ENCODE results near the gene CCDC149.

The CCDC149 gene

DNA sequence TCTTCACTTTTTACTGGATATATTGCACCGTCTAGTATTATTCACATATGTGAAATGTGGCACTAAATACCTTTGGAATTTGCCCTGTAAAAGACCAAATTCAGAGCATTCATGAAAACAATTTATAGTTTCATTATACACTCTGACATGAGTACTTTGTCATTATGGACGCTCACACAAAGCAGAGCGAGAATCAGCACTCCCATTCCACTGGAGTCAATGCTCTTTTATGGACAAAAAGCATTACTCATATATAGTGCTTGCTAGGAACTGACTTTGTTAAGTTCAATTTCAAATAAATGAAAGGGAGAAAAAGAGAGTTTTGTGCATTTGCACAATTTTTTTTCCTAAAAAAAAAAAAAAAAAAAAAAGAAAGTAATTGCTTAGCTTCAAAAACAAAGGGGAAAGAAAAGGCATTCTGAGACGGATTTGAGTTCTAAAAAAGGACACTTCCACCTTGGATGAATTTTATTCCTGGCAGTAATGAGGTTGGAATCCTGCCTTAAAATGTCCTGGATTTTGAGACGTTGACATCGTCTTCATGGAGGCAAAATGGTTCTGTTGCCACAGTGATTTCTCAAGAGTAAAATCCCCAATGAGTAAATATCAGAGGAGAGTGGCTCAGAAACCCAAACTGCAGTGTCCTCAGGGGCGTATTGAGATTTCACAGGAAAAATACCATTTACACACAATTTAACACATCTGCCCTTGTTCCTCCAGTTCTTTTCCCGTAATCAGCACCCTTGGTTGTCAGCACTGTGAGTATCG is 34.8 kb downstream of the CCDC149 start:
- no peak for DNase-seq

DNA sequence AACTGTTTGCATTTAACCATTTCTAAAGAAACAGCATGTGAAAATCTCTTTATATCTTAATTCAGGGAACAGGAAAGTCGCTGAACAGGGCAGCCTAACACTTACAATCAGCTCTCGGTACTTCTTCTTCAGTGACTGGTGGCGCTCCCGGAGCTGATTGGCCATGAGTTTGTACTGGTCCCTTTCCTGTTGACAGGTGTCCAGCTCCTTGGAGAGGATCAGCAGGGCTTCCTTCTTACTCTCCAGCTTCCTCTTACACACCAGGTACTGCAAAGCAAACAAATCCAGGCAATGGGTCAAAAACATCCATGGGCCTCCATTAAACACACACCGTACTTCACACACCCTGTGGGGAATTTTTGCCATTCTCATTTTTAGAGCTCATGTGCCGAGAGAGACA is 36.4 kb downstream of the CCDC149 start:
- DNase-seq, result no peak

DNA sequence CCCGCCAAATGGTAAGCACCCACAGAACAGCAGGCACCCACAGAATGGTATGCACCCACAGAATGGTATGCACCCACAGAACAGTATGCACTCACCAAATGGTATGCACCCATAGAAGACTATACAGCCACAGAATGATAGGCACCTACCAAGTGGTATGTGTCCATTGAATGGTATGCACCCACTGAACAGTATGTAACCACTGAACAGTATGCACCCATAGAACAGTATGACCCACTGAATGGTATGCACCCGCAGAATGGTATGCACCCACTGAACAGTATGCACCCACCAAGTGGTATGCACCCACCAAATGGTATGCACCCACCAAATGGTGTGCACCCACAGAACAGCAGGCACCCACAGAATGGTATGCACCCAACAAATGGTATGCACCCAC is 40.1 kb downstream of the CCDC149 start:
- no peak for DNase-seq

DNA sequence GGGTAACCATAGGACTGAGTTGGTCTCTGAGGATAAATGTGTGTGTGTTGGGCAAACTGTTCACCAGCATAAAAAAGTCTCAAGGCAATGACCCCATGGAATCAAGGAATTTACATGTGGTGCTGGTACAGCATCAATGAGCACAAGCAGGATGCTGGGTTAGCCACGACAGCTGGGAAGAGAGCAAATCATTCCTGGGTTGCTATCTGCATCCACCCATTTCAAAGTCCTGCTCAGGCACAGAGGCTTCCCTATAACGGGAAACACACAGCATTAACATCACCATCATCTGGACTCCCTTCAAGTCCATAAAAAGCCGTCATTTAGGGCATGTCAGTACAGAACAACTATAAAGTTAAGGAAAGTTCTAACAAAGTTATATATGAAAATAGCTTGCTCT is 41.6 kb downstream of the CCDC149 start:
- DNase-seq, result no peak

DNA sequence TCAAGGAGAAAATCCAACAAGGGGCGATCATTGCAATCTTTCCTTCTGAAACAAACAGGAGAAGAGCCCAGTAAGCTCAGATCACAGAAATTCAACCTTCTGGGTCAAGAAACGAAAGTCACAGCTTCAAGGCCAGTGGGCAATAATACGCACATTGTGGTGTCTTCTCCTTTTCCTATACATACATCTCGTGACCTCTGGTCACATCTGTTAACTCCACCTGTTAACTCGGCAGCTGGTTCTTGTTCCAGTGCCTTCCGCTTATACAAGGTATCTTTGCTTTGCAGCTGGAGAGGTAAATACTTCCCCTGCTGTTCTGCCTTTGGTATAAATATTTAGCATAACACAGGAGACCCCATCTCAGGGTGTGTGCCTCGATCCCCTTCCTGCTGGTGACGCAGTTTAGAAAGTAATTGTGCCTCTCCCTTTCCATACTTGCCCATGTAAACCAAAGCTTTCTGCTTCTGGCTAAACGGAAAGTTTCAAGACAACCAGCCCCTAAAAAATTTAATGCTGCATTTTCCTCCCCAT is 45.0 kb downstream of the CCDC149 start:
- DNase-seq, result no peak

DNA sequence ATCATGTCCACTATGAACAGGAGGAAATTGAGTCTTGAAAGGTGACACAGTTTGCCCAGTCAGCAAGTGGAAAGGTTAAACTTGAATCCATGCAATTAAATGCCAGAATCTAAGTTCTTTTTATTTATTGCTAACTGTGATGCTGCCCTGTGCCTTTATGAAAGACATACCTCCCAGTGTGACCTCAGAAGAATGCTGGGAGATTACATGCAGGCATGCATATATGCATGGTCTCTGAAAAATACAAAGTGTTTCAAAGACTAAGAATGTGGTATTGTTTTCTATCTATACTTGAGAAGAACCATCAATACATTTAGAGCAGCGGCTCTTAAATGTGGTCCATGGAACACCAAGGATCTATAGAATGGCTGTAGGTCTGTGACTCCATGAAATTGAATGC is 45.6 kb downstream of the CCDC149 start:
- no peak for DNase-seq

DNA sequence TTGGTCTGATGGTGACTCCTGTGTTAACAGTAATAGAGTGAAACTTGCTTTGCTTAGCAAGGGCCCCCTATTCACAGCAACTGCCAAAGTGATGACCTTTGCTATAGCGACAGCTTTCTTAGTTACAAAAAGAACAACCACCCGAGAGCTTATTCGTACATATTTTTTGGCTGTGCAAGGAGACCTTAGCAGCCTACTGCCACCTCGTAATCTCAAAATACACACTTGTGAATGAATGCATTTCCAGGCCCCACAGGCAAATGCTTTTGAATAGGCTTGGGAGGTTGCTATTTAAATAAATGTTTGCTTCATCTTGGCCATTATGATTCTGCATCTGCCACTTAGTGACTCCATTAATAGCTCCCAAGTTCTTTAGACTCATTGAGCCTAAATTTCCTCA is 47.4 kb downstream of the CCDC149 start:
- no peak for DNase-seq

DNA sequence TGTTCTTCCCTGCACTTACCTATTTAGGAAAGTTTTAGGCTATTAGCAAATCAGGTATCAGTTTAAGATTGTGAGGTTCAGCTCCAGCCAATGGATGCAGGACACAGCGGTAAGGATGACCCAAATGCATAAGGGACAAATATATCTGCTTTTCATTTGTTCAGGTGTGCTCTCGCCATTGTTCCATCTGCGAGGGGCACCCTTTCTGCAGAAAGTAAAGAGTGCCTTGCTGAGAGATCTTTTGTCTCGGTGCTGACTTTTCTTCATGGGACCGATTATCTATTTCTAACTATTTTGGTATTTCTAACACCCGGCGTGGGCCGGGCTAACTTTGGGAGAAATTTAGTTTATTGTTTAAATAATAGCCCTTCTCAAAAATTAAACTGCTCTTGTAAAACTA is 49.0 kb downstream of the CCDC149 start:
- no peak for DNase-seq

DNA sequence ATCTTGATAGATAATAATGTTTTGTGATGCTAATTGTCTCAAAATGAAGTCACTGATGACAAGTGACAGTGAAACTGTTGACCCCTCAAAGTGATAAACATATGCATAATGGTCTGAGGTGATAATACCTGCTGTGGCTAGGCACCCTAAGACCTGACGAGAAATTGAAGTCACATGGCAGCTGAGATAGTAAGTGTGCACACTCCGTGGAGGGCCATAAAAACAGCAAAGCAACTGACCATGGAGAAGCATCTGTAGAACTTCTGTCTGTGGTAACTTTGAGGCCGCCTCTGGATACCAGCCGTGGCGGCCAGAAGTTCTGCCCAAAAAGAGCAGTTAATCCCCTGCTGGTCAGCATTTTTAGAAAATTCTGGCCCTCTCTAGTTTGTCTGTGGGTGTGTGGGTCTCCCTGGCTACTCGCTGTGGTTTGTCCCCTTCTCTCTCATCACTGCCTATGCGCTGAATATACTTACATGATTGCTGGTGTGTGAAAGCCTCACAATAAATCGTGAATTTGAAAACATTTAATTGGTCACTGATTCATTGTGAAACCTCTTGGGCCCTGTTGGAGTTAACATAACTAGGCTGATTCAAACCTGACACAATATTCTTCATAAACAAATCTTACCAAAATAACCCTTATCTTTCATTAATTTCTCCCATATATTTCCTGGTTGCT is 50.6 kb downstream of the CCDC149 start:
- no peak for DNase-seq

DNA sequence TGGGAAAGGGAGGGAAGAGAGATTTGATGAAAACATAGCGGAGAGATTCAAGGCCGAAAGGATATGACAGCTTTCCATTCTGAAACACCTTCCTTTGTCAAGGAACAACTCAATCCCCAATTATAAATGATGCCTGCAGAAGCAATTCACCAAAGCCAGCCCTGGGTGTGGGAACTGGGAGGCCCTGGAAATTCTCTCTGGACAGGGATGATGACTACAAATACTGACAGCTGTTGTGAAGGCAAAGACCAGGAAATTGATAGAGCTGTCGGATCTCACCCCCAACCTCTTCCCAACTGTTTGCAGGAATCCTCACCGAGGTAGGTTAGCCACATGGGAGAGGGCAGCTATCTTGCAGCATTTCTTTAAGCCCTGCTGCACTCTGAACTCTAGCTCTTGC is 54.3 kb downstream of the CCDC149 start:
- DNase-seq, result no peak

DNA sequence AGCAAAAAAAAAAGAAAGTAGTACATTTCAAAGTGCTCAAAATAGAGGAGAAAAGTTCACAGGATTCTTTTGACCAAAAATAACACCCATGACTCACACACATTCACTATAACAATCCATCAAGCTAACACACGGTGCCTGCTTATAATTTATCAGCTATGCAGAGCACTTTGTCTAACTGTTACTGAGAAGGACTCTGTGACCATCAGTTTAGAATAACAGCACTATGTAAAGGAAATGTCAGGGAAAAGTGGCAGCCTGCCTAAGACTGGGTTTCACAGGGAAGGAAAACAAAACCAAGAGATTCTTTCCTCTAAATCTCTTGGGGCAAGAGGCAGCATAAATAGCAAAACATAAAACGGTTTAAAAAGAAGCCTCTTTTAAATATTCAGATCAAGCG is 54.8 kb downstream of the CCDC149 start:
- DNase-seq, result no peak

DNA sequence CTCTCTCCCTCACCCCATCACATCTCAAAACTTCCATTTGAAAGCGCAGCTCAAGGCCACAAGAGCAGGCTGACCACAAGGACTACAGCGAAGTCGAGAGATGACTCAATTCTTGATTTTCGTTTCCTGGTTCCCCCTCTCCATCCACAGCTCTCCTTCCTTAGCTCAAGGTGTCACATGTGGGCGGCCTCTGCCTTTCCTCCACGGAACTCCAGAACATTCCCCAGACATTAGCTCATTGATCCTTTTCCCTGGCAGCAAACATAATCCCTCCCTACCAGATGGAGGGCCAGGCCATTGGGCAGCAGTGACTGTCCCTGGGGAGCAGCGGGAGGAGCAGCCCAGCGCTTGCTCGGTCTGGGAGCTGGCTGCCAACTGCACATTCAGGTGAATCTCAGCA is 56.3 kb downstream of the CCDC149 start:
- DNase-seq, result no peak

DNA sequence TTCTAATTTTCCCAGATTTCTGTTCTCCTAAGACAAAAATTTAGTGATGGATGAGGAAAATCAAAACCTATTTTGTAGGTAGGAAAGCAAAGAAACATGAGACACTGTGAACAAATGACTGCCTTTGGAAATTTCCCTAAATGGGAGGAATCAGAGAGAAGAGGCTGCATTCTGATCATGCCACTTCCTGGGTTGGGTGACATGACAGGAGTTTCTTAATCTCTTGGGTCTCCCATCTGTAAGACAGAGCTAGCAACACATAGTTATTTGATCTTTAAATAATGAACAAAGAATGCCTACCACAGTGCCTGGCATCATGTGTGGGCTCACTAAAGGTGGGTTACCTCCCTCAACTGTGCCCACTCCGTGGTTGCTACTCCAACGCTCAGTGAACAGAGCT is 57.1 kb downstream of the CCDC149 start:
- DNase-seq, result no peak

DNA sequence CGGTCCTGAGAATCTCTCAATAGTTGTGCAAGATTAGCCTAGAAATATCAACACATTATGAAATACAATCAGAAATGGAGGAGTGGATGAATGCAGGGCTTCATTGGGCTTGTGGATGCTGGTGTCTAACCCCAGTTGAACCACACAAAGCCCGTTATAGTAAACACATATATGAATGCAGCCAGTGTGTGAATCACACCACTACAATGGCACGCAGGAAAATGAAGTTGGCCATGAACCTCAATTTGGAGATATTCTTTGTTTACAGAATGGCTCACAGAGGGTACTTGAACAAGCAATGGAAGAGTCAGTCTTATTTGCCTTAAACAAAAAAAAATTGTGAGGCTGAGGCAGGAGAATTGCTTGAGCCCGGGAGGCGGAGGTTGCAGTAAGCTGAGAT is 59.7 kb downstream of the CCDC149 start:
- no peak for DNase-seq

DNA sequence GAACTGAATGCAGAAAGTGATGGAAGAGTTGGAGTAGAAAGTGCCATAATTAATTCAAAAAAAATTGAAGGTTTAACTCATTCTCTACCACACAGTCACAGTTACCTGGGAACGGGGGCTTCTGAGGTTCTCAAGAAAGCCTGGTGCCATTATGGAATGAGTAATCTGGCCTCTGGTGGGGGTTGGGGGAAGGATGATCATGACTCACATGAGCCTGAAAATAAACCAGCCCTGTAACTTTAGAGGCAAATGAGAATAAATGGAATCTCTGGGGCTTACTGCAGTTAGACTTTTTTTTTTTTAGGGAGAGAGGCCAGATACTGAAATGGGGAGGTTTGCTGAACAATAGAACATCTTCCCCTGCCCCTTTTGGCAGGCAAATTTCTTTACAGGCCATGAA is 62.2 kb downstream of the CCDC149 start:
- DNase-seq, result no peak

DNA sequence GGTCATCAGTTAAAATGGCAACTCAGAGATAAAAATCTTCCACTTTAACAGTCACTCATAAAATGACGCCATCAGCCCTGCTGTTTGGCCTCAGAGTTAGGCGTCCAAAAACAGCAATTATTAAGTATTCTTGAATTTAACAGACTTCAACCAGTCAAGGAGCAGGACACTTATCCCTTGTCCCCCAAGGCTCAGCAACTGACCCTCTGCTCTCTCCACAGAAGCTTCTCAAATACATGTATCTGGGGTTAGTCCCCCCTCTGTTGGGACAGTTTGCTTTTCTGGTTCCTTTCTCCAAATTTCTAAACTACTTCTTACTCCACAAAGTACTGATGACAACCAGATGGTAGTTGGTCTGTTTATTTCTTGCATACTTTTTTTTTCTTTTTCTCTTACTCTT is 63.1 kb downstream of the CCDC149 start:
- no peak for DNase-seq

DNA sequence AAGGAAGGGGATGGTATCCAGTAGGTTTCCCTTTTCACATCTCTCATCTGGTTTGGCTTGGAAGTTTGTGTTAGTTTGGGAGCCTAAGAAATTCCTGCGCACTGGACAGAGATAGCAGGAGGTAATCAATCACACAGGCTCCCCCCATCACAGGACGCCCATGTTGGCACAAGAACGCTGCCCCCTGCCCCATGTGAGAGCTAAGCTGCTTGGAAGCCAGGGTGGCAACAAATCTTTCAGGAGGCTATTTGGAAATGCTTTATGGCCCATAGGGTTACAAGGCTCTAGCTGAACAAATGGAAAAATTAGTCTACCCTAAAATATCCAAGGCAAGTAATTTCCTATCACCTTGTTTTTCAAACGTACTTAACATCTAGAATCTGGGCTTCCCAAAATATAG is 63.5 kb downstream of the CCDC149 start:
- DNase-seq, result no peak

DNA sequence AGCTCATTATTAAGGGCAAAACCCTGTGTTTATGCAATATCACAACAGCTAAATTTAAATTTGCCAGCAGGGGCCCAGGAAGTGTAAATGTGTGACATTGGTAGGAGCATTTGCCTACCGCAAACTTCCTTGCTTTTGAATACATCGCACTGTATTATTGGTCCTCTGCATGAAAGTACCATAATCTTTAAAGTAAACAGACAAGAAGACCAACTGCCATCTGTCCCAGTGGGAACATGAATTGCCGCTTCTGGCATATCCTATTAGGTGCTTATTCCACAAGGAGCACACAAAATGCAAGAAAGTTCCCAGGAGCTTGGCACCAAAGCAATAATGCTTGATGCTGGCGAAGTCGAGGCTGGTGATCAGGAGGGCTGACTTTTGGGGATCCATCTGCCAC is 66.1 kb downstream of the CCDC149 start:
- DNase-seq, result no peak

DNA sequence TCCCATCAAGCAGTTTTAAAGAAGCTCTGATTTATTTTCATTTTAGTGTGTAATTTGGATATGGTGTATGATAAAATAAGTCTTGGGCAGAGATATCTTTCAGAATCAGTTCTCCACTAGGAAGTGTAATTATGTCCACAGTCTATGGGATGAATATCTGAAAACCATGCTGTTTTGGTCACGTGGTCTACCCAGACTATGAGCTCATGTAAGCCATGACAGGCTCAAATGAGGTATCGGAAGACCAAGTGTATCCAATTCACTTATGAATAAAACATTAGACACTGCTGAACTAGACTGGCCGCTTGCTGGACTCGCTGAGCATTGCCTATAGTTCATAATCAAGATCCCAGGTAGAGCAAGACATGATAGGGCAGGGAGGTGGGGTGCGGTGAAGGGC is 66.9 kb downstream of the CCDC149 start:
- DNase-seq, result no peak

DNA sequence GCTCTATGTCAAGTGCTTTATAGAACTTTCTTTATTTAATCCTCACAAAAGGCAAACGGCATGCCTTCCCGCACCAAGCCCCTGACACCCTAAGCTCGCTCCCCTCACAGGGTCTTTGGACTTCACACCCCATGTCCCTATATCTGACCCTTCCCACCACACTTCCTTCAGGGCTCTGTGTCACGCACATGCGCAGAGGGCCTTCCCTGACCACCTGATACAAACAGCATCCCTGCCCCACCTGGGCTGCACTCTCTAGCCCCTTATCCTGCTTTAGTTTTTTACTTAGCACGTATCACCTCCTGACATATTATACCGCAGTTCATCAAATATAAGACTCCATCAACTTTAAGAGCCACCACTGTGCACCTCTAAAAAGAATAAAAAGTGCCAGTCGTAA is 67.7 kb downstream of the CCDC149 start:
- DNase-seq, result no peak

DNA sequence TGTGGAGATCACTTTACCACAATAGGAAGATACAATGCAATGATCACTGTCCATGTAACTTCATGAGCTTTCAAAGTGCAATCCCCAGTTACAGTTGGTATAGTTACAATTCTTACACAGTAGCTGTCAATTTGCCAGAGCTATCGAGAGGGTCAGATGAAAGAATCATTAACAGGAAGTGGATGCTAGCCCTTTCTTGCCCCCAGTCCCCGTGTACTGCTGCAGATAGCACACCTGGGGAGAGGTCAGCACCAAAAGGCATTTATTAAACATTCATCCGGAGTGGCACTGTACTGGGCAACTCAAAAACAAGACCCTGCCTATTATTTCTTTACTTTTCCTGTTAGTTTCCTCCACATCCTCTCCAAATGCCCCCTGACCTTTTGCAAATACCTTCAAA is 69.7 kb downstream of the CCDC149 start:
- no peak for DNase-seq

DNA sequence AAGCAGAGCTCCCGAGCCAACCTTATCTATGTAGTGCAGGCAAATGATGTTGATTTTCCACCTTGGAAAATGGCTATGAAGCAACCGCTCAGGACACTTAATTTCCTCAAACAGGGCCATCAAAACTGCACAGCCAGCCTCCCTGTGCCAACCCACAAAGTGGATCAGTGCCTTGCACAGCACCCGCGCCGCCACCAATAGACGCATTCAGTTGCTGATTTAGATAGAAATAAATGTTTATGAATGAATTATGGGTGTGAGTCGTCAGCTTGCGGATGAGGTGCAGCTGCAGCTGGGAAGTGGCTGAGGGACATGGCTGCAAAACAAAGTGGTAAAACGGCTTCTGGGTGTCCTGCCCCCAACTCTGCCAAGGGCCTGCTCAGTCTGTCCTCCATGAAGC is 70.5 kb downstream of the CCDC149 start:
- DNase-seq, result no peak

DNA sequence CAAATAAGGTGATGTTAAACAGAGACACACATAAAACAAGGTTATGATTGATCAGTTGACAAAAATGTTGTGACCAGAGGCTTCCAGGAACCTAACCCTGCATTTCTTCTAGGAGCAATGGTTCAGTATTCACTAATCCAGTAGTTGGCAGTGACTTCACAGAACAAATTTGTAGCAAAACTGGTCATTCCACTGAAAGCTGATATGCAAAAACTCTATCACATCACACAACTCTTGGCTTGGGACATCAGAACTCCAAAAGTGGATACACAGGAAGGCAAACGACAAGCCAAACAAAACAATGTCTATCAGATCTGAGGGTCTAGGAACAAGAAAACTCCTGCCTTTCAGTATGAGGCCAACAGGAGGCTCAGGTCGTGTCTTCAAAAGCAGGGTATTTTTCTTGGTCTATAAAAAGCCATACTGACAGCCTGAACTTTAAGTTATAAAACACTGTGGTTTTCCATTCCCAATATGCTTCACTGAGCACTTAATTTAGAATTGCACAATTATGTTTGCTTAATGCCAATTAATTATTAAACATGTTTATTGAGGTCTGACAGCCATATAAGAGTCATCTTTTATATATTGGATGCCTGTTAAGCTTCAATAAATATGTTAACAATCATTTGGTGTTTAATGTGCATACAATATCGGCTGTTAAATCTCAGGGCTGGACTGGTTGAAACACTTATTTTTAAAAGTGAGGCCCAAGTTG is 71.9 kb downstream of the CCDC149 start:
- DNase-seq, result no peak

DNA sequence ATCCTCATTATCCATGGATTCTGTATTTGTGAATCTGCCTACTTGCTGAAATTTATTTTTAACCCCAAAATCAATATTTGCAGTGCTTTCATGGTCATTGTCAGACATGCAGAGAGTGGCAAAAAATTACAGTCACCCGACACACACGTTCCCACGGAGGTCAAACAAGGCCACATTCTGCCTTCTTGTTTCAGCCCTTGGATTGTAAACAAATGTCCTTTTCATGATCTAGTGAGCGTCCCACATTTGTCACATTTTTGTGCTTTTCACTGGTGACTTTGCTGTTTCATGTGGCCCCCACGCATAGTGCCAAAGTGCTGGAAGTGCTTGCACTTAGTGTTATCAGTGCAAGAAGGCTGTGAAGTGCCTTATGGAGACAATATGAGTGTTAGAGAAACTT is 72.5 kb downstream of the CCDC149 start:
- no peak for DNase-seq
